Activated T-cell treated with anti-CD3 and anti-CD28 coated beads for 1 hour (primary cell): Measurements from ENCODE around the gene GRIN2B.

ENCODE experiments used
- DNase-seq: peaks from one replicate; pipeline ENCODE4 v3.0.0-alpha.2; 2020; ENCODE audit warnings: low read depth

Gene GRIN2B

GRCh38 chr12:13981296-13981962 lies at the start of gene GRIN2B:
GRIN2B (minus strand) TSS chr12:13981602; CDS start chr12:13866208, 115,394 bp downstream.
- no peak for DNase-seq

DNA sequence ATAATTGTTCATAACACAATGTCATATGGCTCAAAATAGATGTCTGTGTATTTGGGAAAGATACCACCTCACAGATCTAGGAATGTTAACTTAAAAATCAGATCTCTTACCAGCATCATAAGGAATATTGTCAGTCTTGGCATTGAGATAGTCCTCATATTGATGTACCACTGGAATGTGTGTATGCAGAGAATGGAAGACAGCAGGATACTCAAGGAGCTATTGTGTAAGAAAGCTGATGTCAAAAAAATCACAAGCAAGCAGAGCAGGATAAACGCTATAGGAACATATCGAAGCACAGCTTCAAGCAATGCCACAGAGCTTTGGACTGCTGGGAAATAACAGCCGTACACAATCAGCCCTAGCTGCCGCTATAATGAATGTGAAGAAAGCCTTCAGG lies 45.1 kb upstream of the GRIN2B start:
- no peak for DNase-seq

DNA sequence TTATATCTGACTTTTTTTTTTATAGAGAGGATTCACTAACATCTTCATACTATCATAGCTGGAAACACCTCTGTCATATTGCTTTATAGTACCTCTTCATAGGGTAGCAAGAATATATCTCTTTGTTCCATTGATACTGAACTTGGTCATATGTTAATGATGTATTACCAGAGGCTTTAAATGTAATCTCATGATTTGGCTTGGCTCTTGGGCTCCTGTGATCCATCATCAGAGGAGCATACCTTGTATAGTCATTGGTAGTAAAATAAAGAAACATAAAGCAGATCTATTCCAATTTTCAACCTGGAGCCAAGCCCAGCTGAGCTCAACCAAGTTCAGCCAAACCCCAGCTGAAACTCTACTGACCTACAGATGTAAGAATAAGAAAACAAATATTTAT lies 43.2 kb upstream of the GRIN2B start:
- no peak for DNase-seq

DNA sequence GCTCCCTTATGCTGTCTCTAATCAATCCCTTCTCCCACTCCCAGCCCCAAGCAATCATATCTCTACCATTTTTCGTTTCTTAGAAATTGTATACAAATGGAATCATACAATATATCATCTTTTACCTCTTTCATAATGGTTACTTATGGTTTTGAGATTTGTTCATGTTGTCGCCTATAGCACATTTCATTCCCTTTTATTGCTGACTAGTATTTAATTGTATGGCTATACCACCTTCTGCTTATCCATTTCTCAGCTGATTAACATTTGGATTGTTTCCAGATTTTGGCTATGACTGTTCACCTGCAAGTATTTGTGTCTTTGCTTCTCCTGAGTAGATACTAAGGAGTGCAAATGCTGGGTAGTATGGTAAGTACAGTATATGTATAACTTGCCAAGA lies 36.7 kb upstream of the GRIN2B start:
- DNase-seq: no peak

- DNase-seq: no peak
Measured at GRCh38 chr12:14010989-14011388, 29.6 kb upstream of the GRIN2B start.

DNA sequence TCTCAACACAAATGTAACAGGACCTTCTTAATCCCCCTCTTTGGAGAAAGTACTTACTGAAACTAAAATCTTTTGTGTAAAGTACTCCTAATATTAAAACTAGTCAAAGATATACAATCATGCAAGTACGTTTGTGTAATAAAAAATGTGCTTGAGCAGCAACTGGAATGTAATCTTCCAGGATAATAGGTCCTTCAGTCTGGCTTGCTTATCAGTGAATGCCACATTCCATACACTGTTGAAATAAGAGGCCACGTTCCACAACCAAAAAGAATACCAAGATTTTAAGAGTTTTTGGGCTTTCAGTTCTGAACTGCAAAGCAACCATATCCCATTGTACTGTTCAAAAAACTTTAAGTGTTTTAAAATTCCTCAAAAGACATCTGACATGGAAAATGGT lies 26.2 kb upstream of the GRIN2B start:
- no peak for DNase-seq

DNA sequence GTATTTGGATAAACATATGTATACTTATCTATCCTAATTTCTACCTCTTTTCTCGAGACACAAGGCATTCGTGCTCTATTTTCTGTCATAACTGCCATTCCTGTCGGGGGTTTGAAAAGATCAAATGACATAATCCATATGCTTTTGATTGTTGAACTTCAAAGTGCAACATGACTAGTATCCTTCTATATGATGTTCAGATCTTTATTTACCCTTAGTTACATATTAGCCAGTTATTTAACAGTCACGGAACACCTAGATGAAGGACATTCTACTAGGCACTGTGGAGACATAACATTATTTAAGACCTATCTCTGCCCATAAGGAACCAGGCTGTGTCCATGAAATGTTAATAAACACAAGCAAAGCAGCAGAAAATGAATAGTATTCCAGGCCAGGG lies 11.2 kb upstream of the GRIN2B start:
- no peak for DNase-seq

DNA sequence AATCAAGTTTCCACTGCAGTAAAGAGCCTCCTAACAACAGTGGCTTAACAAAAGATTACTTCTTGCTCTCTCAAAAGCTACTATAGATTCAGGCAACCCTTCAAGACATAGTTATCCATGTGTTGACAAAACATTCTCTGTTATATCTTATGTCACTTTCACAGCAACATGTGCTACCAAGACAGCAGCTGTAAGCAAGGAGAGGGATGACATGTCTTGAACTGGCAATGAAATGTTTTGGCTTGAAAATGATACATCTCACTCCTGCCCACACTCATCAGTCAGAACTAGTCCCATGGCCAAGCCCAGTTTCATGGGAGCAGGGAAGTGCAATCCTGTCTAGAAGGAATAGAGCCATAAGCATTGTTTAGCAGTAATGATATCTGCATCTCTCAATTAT lies 10.7 kb upstream of the GRIN2B start:
- no peak for DNase-seq

GRCh38 chr12:13986031-13986430 lies 4.6 kb upstream of the GRIN2B start:
- no peak for DNase-seq

DNA sequence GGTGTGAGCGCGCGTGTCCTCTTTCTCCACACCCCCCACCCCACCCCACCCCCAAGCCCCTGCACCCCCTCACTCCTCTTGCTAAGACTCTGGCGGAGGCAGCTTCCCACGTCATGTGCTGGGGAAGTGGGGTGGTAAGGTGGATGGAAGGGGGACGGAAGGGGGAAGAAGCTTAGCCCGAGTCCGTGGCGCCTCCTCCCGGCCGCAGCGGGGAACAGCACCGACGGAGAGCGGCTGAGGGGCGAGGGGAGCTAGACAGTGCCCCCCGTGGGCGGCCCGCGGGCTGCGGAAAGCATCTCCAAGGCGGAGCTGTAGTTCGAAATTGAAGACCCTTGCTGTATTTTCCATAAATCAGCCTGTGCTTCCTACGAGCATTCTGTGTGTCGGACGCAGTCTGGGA lies 588 bp upstream of the GRIN2B start:
- DNase-seq: no peak

DNA sequence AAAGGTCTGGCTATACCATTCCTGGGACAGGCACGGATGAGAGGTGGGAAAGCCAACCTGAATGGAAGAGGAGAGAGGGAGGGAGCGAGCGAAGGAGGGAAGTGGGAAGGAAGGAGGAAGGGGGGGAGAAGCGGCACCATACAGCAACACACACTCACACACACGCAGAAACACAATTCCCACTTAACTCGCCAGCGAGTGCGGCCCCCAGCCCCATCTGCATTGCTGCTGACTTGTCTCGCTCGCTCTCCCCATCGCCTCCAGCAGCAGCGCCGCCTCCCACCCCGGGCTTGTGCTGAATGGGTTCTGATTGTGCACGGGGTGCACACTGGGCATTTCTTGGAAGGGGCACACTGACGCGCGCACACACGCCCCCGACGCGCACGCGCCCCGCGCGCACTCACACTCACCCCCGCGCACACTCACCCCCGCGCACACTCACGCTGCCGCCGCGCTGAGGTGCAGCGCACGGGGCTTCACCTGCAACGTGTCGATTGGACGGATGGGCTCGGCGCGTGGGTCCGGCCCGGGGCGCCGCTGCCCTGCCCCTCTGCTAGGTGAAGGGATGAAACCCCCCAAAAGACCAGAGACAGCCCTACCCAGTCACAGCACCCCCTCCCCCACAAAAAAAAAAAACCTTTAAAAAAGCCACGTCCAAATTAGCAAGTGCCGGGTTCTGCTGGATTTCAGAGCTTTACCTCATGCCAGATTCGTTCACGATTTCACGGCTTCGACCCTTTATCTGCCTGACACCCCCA lies 685 bp downstream of the GRIN2B start:
- no peak for DNase-seq

DNA sequence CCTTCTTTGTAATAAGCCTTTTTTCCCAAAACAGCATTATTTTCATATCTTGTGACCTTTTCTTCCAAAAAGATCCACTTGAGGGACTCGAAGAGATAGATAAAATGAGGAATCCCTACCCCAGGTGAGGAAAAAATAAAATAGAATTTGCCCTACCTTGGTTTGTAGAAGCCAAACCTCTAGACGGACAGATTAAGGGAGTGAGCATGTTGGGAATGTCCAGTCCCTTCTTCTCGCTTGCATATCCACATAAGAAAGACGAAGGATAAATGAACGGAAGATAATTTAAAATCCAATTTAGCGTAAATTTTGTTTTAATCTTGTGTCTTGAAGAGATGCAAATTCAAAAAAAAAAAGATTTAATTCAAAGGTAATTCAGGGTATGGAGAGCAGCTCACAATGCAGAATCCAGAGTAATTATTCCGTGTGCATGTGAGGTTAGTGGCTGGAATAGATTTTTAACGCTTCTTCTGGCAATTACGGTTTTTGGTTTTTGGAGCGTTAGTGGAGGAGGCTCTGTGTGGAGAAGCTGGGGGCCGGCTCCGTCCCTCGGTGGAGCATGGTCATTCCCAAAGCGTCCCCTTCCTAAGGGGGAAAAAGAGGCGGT lies 1.5 kb downstream of the GRIN2B start:
- DNase-seq: no peak

- DNase-seq: no peak
Measured at GRCh38 chr12:13978876-13979275, 2.5 kb downstream of the GRIN2B start.

DNA sequence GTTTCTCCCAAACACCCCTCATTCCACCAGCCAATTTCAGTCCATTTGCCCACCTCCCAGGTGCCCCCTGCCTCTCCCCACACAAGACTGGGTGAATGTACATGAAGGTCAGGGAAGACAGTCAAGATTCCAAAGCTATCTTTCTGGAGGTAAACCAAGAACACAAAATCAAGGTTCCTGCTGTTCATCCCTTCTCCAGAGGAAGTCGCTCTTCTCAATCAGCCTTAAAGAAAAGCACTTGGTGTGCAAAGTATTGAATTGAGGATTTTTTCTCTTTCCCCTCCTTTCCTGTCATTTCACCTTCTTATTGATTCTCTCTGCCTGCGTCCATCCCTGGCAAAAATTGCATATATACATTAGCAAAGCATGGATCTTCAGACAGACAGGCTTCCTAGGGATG lies 4.5 kb downstream of the GRIN2B start:
- no peak for DNase-seq

DNA sequence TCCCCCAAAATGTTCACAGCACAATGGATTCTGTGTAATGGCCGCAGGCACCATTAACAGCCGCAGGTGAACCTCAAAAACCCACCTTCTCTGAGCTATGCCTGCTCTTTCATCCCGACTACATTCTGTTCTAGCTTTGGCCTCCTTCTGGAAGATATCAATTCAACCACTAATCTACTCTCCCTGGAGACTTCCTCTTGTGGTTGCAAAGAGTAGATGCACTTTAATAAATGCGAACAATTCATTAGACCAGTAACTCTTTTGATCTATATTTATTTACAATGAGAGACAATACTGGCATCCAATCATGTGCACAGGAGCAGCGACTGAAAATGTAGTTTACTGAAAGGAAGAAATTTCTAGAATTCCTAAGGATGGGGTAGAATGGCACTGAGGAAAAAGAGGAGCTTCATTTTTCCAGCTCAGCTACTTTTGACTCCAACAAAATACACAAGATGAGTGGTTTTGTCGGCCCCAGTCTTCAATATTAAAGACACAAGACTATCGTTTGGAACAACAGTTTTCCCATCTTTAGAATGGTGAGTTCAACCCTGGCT lies 5.3 kb downstream of the GRIN2B start:
- no peak for DNase-seq

- no peak for DNase-seq
Measured at GRCh38 chr12:13973996-13974395, 7.4 kb downstream of the GRIN2B start.

DNA sequence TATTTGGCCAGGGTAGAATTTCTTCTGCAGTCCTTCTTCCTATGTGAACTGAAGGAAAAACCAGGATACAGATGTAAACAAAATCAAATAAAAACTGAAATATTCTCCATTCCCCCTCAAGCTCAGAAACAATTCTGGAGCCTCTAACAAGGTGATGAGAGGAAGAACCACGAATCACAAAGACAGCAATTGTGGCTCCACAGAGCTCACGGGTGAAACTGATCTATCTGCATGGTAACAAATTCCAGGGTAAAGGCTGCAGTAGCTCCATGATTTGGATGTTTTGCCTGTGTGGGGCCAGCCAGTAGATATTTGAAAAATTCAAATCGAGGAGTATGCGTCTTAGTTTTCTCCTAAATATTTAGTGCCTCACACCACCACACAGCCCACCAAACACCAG lies 10.6 kb downstream of the GRIN2B start:
- DNase-seq: no peak

GRCh38 chr12:13968281-13968680 lies 13.1 kb downstream of the GRIN2B start:
- DNase-seq: no peak

DNA sequence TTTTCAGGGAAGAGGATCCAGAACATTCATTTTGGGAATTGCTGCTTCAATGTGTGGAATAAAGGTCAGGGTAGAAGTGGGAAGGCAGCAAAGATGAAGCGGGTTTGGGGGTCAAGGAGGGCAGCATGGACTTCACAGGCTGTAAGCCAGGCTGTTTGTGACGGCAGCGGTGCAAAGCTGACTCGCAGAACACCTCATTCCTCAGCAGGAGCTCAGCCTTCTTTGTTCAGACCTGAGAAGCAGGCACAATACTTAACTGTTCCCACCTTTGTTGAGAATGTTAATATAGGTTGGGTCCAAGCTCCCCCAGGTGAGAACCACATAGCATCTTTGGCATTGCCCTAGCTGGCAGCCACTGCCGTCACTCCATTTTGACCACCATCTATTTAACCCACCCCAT lies 16.7 kb downstream of the GRIN2B start:
- no peak for DNase-seq

- DNase-seq: no peak
Measured at GRCh38 chr12:13962699-13963098, 18.7 kb downstream of the GRIN2B start.

GRCh38 chr12:13961971-13962370 lies 19.4 kb downstream of the GRIN2B start:
- no peak for DNase-seq

DNA sequence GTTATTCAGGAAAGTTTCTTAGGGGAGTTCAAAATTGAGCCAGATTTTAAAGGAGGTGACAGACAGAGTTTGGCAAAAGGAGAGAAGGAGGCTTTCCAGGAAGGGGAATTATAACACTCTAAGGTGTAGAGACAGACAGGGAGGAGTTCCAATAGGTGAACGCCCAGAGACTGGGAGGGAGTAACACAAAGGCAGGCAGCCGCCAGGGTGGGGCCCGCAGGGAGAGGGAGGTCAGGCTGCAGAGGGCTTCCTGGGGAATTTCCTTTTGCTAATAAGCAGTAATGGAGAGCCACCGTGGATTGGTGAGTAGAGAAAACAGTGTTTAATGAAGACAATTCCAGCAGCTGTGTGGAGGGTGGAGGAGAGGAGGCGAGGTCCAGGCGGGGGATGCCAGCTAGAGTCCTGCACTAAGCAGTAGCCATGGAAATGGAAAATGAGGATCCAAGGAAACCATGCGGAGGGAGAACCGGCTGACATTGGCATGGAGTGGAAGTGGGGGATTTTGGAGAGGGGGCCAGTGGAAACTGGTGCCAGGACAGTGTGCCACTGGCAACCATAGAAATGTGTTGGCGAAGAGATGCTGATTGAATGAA lies 22.2 kb downstream of the GRIN2B start:
- no peak for DNase-seq

GRCh38 chr12:13957576-13957975 lies 23.8 kb downstream of the GRIN2B start:
- no peak for DNase-seq
